Stimulated activated naive CD8-positive, alpha-beta T cell treated with anti-CD3 and anti-CD28 coated beads, Interleukin-15, Interleukin-2, amounts not matched to agents 100 ng/mL and 50 ng/mL, for 24 hours (primary cell): Measurements from ENCODE around the gene FBXW7.

ENCODE experiments used
- H3K27ac Mint-ChIP-seq: one replicate; pipeline ENCODE4 v1.8.0; 2021; ENCODE audit warnings: mild to moderate bottlenecking, mixed read lengths
- H3K27me3 Mint-ChIP-seq: one replicate; pipeline ENCODE4 v1.8.0; 2021; ENCODE audit warnings: mixed read lengths
- H3K36me3 Mint-ChIP-seq: one replicate; pipeline ENCODE4 v1.8.0; 2021; ENCODE audit warnings: low read depth, mixed read lengths
- H3K4me1 Mint-ChIP-seq: one replicate; pipeline ENCODE4 v1.8.0; 2021; ENCODE audit warnings: low read depth, mixed read lengths
- H3K4me3 Mint-ChIP-seq: one replicate; pipeline ENCODE4 v1.8.0; 2021; ENCODE audit warnings: mild to moderate bottlenecking, mixed read lengths
- H3K9me3 Mint-ChIP-seq: one replicate; pipeline ENCODE4 v1.8.0; 2021; ENCODE audit warnings: mixed read lengths

Gene FBXW7

GRCh38 chr4:152458801-152459302, 77.0 kb downstream of the FBXW7 start:
- Mint-ChIP-seq H3K27ac (peak overlapping the region; percentile 12), H3K36me3 (peaks cover 19% of the 10 kb centered on the region), H3K4me3 (peak overlapping the region; percentile 22), H3K27me3 (no peaks in the 10 kb centered on the region), H3K4me1 (peaks cover 61% of the 10 kb centered on the region), H3K9me3 (no peaks in the 10 kb centered on the region)

DNA sequence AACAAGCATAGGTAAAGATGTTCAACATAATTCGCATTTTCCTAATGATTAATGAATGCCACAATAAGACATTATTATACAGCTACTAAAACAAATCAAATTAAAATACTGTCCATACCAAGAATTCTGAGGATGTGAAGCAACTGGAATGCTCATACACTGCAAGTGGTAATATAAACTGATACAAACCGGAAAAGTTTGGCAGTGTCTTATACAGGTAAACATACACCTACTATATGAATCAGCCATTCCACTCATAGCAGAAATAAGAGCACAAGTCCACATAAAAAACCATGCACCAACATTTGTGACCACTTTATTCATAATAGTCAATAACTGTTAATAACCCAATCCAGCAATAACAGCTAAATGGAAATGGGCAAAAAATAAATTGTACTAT, 79.3 kb downstream of the FBXW7 start:
- Mint-ChIP-seq H3K36me3 (peaks cover 4% of the 10 kb centered on the region), H3K27ac (no peak overlapping the region), H3K27me3 (no peaks in the 10 kb centered on the region), H3K9me3 (no peaks in the 10 kb centered on the region), H3K4me3 (no peak overlapping the region), H3K4me1 (peaks cover 40% of the 10 kb centered on the region)

- Mint-ChIP-seq H3K9me3 (no peaks in the 10 kb centered on the region), H3K4me3 (no peak overlapping the region), H3K27ac (no peak overlapping the region), H3K36me3 (peaks cover 4% of the 10 kb centered on the region), H3K27me3 (no peaks in the 10 kb centered on the region), H3K4me1 (peaks cover 34% of the 10 kb centered on the region)
Observed at GRCh38 chr4:152455311-152455710, 80.6 kb downstream of the FBXW7 start.

DNA sequence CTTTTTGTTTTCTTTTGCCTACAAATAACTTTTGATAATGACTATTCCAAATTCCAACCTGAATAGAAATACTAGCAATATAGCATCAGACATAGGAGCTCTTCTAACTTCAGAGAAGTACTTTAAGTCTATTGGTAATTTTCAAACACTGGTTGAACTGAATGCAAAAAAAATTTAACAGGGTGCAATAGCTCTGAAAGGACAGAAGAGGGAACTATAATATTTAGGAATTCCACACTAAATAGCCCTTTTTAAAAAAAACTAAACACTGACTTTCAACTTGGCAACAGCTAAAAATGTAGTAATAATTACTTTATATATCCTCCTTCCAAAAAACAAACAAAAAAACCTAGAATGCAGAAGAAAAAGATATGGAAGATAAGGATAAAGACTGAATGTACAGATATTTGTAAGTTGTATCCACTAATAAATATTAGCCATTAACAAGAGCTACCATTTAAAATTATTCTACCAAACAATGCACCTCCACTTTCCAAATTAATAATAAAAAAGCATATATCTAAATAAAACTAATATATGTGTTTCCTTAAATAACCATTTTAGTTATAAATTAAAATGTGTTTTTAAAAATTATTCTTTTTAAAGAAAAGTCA, 81.4 kb downstream of the FBXW7 start:
- H3K27ac Mint-ChIP-seq, result no peak overlapping the region
- H3K36me3 Mint-ChIP-seq, result peaks cover 4% of the 10 kb centered on the region
- H3K4me1 Mint-ChIP-seq, result peaks cover 29% of the 10 kb centered on the region
- H3K4me3 Mint-ChIP-seq, result no peak overlapping the region
- no peaks in the 10 kb centered on the region for H3K9me3 Mint-ChIP-seq
- no peaks in the 10 kb centered on the region for H3K27me3 Mint-ChIP-seq

GRCh38 chr4:152451496-152451895, 84.4 kb downstream of the FBXW7 start:
- Mint-ChIP-seq H3K4me3 (no peak overlapping the region), H3K36me3 (peaks cover 9% of the 10 kb centered on the region), H3K27me3 (no peaks in the 10 kb centered on the region), H3K27ac (no peak overlapping the region), H3K4me1 (peaks cover 22% of the 10 kb centered on the region), H3K9me3 (no peaks in the 10 kb centered on the region)

DNA sequence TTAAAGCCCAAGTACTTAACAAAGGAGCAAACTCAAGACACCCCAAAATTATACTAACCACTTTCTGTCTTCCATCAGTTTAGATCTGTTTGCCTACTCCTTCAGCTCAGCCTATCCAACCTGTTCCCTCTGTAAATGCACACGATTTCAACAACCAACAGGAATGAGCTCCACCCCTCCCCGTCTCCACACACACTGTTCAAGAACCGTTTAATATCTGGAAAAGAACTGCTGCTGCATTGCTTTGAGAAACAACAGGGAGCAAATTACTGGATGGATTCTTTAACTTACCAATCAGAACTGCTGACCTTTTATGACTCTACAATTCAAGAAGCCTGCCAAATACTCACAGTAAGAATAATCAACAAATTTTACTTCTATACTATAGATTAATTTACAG, 87.0 kb downstream of the FBXW7 start:
- H3K27ac Mint-ChIP-seq, result no peak overlapping the region

DNA sequence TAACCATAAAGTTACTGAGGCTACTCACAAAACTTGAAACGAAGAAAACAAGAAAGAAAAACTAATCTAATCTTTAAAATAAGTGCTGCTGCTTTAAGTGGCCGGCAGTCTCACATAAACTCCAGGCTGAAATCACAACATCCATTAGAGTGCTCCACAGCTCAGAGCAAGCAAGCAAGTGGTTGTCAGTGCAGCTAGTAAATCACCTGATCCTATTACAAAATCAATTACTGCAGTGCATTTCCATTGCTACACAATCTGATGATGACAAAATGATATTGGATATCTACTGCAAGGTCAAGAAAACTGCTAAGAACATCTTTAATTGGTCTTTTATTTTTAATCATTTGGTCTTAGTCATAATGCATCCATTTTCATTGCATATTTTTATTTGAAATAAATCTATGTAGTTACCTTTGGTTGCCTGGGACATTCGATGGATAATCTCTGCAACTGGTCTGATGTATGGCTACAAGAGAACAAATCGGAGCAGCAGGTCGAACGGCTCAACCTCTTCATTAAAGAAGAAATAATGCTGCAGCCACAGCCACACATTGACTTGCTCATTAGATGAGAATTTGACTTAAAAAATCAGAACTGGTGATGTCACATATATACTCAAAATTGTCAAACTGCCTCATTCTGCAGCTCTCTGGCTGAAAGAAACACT, 87.7 kb downstream of the FBXW7 start:
- no peak overlapping the region for H3K4me3 Mint-ChIP-seq
- no peak overlapping the region for H3K27ac Mint-ChIP-seq
- no peaks in the 10 kb centered on the region for H3K9me3 Mint-ChIP-seq
- no peaks in the 10 kb centered on the region for H3K27me3 Mint-ChIP-seq
- H3K4me1 Mint-ChIP-seq, result peaks cover 16% of the 10 kb centered on the region
- H3K36me3 Mint-ChIP-seq, result peaks cover 16% of the 10 kb centered on the region

More for the DNA sequence above, 87.0 kb downstream of the FBXW7 start:
- H3K4me3 Mint-ChIP-seq, result no peak overlapping the region
- no peaks in the 10 kb centered on the region for H3K27me3 Mint-ChIP-seq
- H3K36me3 Mint-ChIP-seq, result peaks cover 15% of the 10 kb centered on the region
- peaks cover 16% of the 10 kb centered on the region for H3K4me1 Mint-ChIP-seq
- H3K9me3 Mint-ChIP-seq, result no peaks in the 10 kb centered on the region

GRCh38 chr4:152443859-152444258, 92.0 kb downstream of the FBXW7 start:
- Mint-ChIP-seq H3K4me1 (peaks cover 23% of the 10 kb centered on the region), H3K36me3 (peaks cover 17% of the 10 kb centered on the region), H3K27ac (no peak overlapping the region), H3K27me3 (no peaks in the 10 kb centered on the region), H3K4me3 (no peak overlapping the region), H3K9me3 (no peaks in the 10 kb centered on the region)

DNA sequence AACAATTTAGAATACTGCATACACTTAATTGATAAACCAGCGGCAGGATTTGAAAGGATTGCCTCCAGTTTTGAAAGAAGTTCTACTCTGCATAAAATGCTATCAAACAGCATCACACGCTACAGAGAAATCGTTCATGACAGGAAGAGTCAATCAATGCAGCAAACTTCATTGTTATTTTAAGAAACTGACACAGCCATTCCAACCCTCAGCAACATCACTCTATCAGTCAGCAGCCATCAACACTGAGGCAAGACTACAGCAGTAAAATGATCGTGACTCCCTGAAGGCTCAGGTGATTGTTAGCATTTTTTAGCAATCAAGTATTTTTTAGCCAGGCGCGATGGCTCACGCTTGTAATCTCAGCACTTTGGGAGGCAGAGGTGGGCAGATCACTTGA, 98.3 kb downstream of the FBXW7 start:
- Mint-ChIP-seq H3K36me3 (peaks cover 18% of the 10 kb centered on the region), H3K27ac (no peak overlapping the region), H3K9me3 (no peaks in the 10 kb centered on the region), H3K4me3 (no peak overlapping the region), H3K4me1 (peaks cover 48% of the 10 kb centered on the region), H3K27me3 (no peaks in the 10 kb centered on the region)

- Mint-ChIP-seq H3K36me3 (peaks cover 23% of the 10 kb centered on the region), H3K27me3 (no peaks in the 10 kb centered on the region), H3K9me3 (no peaks in the 10 kb centered on the region), H3K4me1 (peaks cover 56% of the 10 kb centered on the region), H3K27ac (no peak overlapping the region), H3K4me3 (no peak overlapping the region)
Observed at GRCh38 chr4:152436384-152436783, 99.5 kb downstream of the FBXW7 start.

DNA sequence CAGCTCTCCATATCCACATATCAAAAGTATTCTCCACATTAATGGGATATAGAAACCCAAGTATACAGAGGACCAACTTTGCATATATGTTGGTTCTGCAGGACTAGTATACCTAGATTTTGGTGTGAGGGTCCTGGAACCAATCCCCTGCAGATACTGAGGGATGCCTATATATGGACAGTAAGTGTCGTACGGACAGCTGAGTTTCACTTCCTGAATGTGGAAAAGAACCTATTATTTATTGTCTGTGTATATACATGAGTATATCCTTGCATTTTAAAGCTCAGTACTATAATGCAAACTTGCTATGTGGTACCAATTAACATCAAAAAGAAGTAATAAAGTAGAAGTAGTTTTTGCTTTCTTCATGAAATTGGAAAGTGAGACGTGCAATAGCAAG, 101.9 kb downstream of the FBXW7 start:
- Mint-ChIP-seq H3K9me3 (no peaks in the 10 kb centered on the region), H3K4me1 (peaks cover 54% of the 10 kb centered on the region), H3K36me3 (peaks cover 34% of the 10 kb centered on the region), H3K4me3 (no peak overlapping the region), H3K27me3 (no peaks in the 10 kb centered on the region), H3K27ac (no peak overlapping the region)

GRCh38 chr4:152431784-152432183, 104.1 kb downstream of the FBXW7 start:
- Mint-ChIP-seq H3K27ac (no peak overlapping the region), H3K36me3 (peaks cover 23% of the 10 kb centered on the region), H3K9me3 (no peaks in the 10 kb centered on the region), H3K4me1 (peaks cover 52% of the 10 kb centered on the region), H3K4me3 (no peak overlapping the region), H3K27me3 (no peaks in the 10 kb centered on the region)

DNA sequence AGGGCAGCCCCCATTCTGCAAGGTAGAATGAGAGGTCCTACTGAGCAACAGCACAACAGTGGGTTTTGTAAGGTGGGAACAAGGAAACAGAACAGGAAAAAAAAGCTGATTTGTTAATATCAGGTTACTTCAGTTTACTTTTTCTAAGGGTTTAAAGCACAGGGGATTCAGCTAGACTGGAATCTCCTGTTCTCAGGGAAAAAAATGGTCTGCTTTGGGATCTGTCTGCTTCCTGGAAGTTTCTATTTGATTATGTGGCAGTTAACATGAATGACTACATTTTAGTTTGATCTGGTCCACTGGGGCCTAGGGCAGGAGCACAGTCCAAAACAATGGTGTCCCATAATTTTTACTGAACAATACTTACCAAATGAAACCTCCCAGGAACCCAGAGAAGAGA, 104.6 kb downstream of the FBXW7 start:
- Mint-ChIP-seq H3K27me3 (no peaks in the 10 kb centered on the region), H3K9me3 (no peaks in the 10 kb centered on the region), H3K27ac (no peak overlapping the region), H3K36me3 (peaks cover 25% of the 10 kb centered on the region), H3K4me3 (no peak overlapping the region), H3K4me1 (peaks cover 47% of the 10 kb centered on the region)

GRCh38 chr4:152430507-152430906, 105.4 kb downstream of the FBXW7 start:
- peaks cover 44% of the 10 kb centered on the region for H3K4me1 Mint-ChIP-seq
- no peaks in the 10 kb centered on the region for H3K27me3 Mint-ChIP-seq
- H3K36me3 Mint-ChIP-seq, result peaks cover 29% of the 10 kb centered on the region
- no peaks in the 10 kb centered on the region for H3K9me3 Mint-ChIP-seq
- H3K27ac Mint-ChIP-seq, result no peak overlapping the region
- no peak overlapping the region for H3K4me3 Mint-ChIP-seq

- H3K9me3 Mint-ChIP-seq, result no peaks in the 10 kb centered on the region
Observed at GRCh38 chr4:152427981-152428380, 107.9 kb downstream of the FBXW7 start.

DNA sequence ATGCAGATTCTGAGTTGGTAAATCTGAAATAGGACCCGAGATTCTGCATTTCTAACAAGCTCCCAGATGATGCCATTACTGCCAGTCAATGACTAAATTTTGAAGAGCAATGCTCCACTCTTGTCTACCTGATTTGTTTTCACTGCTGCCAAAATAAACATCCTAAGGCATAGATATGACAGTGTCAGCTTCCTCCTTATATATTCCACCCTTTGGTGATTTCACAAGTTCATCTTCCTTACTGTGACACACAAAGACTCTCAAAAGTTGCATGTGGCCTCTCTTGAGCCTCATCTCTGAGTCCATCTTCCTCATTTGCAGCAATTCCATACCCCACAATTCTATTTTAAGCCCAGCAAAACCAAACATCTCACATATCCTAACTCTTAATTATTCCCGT, 110.9 kb downstream of the FBXW7 start:
- H3K27ac Mint-ChIP-seq, result no peak overlapping the region
- peaks cover 37% of the 10 kb centered on the region for H3K4me1 Mint-ChIP-seq
- no peaks in the 10 kb centered on the region for H3K27me3 Mint-ChIP-seq
- no peaks in the 10 kb centered on the region for H3K9me3 Mint-ChIP-seq
- no peak overlapping the region for H3K4me3 Mint-ChIP-seq
- H3K36me3 Mint-ChIP-seq, result peaks cover 31% of the 10 kb centered on the region

More at GRCh38 chr4:152427981-152428380, 107.9 kb downstream of the FBXW7 start:
- H3K36me3 Mint-ChIP-seq, result peaks cover 33% of the 10 kb centered on the region
- no peak overlapping the region for H3K4me3 Mint-ChIP-seq
- no peak overlapping the region for H3K27ac Mint-ChIP-seq
- no peaks in the 10 kb centered on the region for H3K27me3 Mint-ChIP-seq
- peaks cover 33% of the 10 kb centered on the region for H3K4me1 Mint-ChIP-seq
